Measurements from ENCODE around the gene CORIN.
"Not testable (repeated sequence)": the region's sequence is repeated elsewhere in the genome, so short reads cannot be mapped to it uniquely, and the experiment has no call there.

Gene CORIN

DNA sequence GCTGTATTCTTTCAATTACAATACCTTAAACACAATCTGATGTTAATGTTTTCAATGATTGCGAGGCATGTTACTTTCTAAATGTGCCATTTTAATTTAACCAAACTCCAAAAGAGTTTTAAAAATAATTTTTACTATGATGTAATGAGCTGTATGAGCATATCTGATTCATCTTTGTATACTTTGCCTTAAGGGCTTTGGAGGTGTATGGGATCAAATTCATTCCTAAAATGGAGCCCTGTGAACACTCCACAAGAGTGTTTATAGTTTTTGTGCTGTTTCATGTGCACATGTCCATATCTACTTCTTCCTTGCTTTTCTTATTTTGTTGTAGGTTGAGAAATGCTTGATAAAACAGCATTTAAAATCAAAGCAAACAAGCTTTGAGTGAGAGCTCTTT lies 270.4 kb downstream of the CORIN start:
- DNase-seq (ENCODE audit: low spot score) = no peak

- no peak for DNase-seq (ENCODE audit: low spot score)
These were observed 270.9 kb downstream of the CORIN start for GRCh38 chr4:47566969-47567368.

- no peak for DNase-seq (ENCODE audit: low spot score)
These were observed 271.3 kb downstream of the CORIN start for GRCh38 chr4:47566566-47566965.

- peak; percentile 13 for DNase-seq (ENCODE audit: low spot score)
These were observed 275.6 kb downstream of the CORIN start for GRCh38 chr4:47562297-47562696.

- DNase-seq (ENCODE audit: low spot score) = no peak
These were observed 276.5 kb downstream of the CORIN start for GRCh38 chr4:47561331-47561730.

DNA sequence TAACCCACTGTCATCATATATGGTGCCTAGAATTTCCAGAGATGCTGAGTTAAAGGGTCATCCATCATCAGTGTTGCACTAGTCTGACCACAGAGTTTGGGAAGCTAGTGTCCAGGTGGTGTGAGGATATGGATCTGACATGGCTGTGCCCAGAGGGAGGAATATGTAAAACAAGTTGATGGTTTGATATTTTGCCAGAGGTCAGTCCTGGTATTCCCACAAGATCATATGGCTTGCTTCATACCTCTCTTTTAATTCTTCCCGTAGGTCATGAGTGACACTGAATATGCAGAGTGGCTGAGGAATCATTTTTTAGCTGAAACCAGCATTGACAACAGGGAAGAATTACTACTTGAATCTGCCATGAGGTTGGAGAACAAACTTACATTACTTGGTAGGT lies 277.2 kb downstream of the CORIN start:
- no peak for DNase-seq (ENCODE audit: low spot score)

GRCh38 chr4:47557255-47557654 lies 280.6 kb downstream of the CORIN start:
- DNase-seq (ENCODE audit: low spot score) = no peak

DNA sequence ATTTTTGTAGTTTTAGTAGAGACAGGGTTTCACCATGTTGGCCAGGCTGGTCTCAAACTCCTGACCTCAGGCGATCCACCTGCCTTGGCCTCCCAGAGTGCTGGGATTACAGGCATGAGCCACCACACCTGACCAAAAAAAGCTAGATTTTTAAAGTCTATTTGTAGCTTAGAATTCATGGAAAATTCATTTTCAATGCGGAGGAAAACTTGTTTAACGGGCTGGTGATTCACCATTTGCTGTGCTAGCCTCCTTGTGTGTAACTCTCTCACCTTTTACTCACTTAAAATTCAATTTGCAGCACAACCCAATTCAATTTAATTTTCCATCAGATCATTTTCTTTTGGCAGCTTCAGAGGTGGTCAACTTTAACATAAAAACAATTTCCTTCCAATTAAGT lies 281.9 kb downstream of the CORIN start:
- not testable (repeated sequence) for DNase-seq (ENCODE audit: low spot score)

DNA sequence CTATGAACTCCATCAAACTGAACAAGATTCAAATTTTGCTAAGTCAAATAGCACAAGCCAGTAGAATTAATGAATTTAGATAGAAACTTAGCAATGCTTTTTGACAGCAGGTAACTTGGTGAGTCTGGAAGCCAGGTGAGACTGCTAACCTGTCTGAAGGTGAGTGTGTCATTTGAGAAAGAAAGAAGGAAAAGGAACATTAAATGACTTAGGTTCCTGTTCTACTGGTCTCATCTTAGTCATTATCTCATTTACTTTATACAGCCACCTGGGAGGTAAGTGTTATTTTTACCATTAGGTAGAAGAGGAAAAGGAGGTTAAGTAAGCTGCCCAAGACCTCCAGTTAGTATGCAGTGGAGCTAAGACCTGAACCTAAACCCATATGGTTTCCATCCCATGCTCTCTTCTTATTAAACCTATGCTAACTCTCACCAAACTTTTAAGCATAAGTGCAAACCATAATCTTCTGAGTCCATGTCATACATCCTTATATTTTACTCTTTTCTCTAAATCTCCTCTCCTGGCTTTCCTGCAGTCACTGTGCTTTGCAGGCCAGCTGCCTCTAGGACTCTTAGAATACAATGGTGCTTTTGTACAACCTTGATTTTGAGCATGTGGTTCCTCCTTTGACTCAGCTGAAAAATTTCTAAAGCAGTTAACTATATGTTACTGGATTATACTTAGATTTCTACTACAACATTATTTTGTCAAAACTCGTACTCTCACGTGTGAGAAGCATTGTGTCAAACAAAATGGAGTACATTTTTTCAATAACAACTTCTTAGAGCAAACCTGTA lies 284.3 kb downstream of the CORIN start:
- DNase-seq (ENCODE audit: low spot score) = no peak

GRCh38 chr4:47551682-47552081 lies 286.2 kb downstream of the CORIN start:
- DNase-seq (ENCODE audit: low spot score) = no peak

GRCh38 chr4:47550899-47551548 lies 286.8 kb downstream of the CORIN start:
- DNase-seq (ENCODE audit: low spot score) = no peak

DNA sequence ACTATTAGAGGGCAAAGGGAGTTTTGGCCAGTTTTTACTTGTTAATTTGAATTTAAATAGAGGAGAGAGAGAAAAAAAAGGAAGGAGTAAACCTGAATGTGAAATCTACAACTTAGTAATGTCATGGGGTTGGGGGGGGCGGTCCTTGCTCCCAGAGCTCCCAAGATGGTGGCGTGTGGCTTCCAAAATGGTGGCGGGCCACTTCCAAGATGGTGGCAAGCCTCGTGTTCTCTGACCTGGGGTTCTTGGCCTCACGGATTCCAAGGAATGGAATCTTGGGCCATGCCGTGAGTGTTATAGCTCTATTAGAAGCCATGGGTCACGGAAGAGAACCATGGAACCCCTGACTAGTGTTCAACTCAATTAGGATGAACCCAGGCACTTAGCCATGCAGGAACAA lies 287.5 kb downstream of the CORIN start:
- not testable (repeated sequence) for DNase-seq (ENCODE audit: low spot score)

Small RNAs within 50 kb of the gene (small RNA-seq; reads per million reads assigned to genes)
- gene MIR8053 = 0 reads per million in 2 experiments

Measured in SK-N-DZ (cell line).